HG03432 (cell line): ENCODE results near the gene ABI1.
"Not testable (repeated sequence)": the region's sequence is repeated elsewhere in the genome, so short reads cannot be mapped to it uniquely, and the experiment has no call there.

Source experiments
- ATAC-seq: cut with Tn5 transposase; IDR thresholded peaks from one replicate; pipeline ENCODE4 v1.9.1; 2021; ENCODE audit warnings: mild to moderate bottlenecking, moderate library complexity; ENCODE audit not compliant: unreplicated experiment

ABI1 gene

DNA sequence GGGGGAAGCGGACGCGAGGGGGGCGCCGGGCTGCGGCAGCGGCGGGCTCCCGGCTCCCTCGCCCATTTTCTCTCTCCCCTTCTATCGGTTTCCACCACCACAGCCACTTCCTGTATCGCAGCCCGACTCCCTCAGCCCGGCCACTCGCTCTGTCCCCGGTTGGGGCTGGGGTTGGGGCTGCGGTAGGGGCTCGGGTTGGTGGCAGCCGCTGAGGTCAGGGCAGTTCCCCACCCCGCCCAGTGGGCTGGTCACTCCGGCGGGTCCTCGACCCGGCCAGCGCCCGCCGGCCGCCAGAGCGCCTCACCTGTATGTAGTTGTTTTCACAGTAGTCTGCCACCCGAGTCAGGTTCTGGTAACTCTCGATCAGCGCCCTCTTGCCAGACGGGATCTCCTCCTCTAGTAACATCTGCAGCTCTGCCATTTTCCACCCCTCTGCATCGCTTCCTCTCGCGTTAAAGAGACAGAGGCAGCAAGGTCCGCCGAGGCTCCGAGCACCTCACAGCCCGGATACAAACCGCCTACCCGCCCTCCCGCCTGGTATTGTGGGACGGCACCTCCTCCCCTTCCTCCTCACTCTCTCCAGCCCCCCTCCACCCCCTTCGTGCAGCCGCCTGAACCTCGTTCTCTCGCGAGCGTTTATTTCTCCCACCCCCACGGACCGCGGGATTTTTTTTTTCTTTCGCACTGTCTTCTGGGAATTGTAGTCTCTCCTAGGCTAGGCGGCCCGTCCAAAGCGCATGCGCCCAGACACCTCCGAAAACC is at the start of gene ABI1:
TSS of gene ABI1 (minus strand) at position 516 of the 762 bp plus-strand sequence. CDS start at position 421, 95 bp downstream.
- ATAC-seq, result peak; percentile 78

- ATAC-seq, result no peak
These were observed 49.0 kb upstream of the ABI1 start for GRCh38 chr10:26909753-26910152.

DNA sequence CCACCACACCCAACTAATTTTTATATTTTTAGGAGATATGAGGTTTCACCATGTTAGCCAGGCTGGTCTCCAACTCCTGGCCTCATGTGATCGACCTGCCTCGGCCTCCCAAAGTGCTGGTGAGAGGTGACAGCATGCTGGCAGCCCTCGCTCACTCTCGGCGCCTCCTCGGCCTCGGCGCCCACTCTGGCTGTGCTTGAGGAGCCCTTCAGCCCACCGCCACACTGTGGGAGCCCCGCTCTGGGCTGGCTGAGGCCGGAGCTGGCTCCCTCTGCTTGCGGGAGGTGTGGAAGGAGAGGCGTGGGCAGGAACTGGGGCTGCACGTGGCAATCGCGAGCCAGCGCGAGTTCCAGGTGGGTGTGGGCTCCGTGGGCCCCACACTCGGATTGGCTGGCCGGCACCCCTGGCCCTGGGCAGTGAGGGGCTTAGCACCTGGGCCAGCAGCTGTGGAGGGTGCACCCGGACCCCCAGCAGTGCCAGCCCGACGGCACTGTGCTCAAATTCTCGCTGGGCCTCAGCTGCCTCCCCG is 44.6 kb upstream of the ABI1 start:
- not testable (repeated sequence) for ATAC-seq

DNA sequence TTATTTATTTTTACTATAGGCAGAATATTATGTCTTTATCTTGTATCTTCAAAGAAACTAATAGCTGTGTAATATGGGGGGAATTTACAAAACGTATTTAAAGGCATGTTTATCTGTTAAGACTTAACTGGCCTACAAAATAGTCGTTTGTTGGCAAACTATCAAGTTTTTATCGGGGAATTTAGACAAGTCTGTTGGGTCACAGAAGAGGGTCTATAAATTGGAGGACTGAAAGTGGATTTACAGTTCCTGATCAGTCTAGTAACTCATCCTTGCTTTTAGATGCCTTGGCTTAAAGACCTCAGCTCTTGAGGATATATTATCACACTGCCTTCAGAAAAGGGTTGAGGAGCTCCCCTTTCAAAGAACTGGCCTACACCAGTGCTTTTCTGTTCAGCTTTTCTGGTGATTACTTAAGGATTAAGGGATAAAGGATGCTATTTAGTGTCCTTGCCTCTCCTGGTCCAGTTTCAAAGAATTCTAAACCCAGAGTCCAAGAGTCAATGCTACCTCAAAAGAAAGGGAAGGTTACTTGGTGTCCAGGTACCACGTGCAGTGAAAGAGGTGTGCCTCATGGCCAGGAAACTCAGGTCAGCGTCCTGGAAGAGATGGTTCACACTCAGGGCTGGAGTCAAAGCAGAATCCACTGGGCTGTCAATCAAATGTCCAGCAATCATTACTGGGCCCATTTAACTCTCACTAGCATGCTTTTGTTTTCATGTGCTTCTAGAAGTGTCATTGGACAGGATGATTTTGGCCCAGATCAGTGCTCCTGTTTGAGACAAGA is 42.9 kb upstream of the ABI1 start:
- no peak for ATAC-seq

DNA sequence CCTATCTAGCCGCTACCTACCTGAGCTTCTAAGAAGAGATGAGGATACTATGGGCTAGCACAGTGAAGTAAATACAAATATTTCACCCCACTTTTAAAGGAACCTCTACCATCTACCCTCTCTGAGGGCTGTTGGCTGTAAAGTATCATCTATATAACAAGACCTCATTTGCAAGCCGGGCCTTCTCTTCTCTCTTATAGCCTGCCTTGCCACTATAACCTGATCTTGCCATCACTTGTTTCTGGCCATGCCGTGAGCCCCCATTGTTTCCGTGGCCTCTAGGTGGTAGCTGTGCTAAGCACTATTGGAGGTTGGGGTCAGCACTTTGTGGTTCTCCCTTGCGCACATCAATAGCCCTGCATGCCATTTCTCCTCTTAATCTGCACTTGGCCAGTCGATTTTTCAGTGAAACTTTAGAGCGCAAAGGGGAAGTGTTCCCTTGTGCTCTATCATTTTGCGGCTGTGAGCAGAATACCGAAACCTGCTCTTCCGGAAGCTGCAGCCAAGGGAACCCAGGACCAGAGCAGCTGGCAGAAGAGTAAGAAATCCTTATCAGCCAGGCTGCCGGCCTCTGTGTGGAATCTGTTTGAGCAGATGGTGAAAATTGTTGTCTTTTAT is 31.7 kb upstream of the ABI1 start:
- not testable (repeated sequence) for ATAC-seq

- no peak for ATAC-seq
These were observed 30.2 kb upstream of the ABI1 start for GRCh38 chr10:26890956-26891355.

DNA sequence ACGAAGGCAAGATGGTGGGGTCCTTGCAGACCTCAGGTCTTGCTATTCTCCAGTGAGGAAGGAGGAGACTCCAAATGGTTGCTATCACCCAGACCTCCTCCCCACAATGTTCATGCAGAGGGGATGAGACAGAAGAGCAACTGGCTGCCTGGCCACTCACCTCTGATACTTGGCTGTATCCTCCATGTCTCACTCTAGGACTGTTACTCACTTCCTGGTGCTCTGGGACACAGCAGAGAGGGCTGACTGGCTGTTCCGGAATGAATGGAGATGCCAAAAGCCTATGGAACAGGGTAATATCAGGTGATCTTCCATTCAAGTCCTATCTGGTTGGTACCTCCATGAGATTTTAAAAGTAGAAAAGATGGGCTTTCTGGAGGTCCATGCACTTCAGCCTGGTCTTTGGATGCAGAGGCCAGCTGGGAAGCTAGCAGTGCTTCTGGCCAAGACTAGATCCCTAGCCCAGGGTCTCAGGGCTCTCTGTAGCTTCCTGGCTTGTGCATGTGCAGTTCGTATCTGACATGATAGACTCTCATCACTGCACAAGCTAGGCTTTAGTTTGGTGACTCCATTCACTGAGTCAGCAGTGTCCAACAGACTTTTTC is 27.0 kb upstream of the ABI1 start:
- ATAC-seq, result no peak

- ATAC-seq, result peak; percentile 78
These were observed 21.0 kb upstream of the ABI1 start for GRCh38 chr10:26881600-26882331.

DNA sequence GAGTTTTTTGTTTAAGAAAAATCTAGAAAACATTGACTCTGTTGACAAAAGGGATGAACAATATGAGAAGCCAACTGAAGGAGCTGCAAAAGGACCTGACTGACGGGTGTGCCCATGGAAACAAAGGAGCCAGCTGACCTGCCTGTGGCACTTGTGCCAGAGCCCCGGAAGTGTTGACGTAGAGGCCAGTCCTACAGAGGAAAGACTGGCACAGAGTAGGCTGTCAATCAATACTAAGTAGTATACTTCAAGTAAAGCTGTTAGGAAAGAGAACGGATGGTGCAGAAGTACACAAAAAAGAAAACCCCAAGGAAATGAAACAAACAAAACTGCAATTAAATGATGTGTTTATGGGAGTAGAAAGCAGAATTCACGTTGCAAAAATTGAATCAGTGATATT is 19.0 kb upstream of the ABI1 start:
- no peak for ATAC-seq

GRCh38 chr10:26870766-26871165 is 10.0 kb upstream of the ABI1 start:
- no peak for ATAC-seq

DNA sequence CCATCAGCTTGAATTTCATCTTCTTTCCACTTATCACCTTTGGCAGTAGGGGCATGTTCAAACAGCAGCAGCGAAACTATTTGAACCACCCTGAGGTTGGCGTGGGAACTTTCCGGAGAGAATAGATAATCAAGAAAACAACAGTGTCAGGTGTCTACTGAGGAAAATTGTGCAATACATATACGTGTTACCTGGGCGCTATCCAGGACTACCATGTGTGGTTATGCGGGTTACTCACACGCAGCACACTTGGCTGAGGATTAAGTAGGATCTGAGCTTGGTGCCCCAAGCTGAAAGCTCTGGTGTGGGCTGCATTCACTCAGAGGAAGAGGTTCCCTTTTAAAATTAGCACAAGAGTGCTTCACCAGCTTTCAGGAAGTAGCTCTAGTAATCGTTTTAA is 8.8 kb upstream of the ABI1 start:
- ATAC-seq, result no peak

GRCh38 chr10:26863351-26864076 is 2.8 kb upstream of the ABI1 start:
- ATAC-seq, result no peak

GRCh38 chr10:26861205-26861998 is 644 bp upstream of the ABI1 start:
- no peak for ATAC-seq

DNA sequence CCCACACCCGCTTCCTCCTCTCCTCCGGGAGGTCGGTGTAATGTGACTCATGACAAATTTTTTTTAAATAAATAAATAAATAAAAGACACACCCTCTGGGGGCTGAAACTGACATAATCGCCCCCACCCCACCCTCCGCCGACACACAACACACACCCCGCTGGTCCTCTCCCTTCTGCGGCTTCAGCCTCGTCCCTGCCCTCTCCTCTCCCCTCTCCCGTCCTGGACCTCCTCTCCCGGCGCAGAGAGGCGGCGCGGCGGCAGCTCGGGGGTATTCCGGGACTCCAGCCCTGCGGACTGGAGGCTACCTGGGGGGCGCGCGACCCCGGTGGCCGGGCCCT is 686 bp downstream of the ABI1 start:
- ATAC-seq, result peak; percentile 20

DNA sequence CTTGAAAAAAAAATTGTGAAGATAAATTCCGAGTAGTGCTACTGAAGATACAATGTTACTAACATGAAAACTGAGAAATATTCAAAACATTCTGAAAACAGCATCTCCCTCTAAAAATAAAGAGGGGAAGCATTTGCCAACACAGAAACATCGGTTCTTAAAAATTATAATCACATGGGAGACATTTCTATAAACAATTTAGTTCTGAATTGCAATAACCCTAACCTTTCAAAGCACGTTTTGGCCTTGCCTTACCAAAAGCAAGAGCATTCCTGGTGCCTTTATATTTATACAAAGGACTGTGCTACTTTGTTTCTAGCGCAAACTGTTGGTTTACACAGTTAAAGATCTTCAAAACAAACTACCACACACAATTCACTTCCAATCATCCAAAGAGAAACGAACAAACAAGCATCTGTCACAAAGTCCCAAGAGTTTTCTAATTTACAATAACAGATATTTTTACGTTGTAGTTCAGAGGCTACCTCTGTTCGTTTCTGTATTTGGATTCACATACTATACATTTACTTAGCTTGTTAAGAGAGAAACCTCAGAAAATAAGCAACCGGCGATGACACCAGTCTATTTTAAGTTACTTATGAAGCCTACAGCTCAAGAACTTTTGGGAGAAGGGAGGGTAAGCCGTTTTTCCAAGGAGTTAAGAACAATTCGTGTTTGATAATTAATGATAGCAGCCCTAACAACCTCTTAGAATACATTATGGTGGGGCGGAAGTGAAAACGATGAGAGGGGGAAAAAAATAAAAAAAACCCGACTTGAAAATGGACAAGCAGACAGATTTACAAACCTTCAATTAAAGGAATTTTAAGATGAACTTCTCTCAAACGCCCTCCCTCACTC is 1.3 kb downstream of the ABI1 start:
- no peak for ATAC-seq

GRCh38 chr10:26858707-26859034 is 2.1 kb downstream of the ABI1 start:
- no peak for ATAC-seq

GRCh38 chr10:26857991-26858706 is 2.6 kb downstream of the ABI1 start:
- ATAC-seq, result peak; percentile 29

DNA sequence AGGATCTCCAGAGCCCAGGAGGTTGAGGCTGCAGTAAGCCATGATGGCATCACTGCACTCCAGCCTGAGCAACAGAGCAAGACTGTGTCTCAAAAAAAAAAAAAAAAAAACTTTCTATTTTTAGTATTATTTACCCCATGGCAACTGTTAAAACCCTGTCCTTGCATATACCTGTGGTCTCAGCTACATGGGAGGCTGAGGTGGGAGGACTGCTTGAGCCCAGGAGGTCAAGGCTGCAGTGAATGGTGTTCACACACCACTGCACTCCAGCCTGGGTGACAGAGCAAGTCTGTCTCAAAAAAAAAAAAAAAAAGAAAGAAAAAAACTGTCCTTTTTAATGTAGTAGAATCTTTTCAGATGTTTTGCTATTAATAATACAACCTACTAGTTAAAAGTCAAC is 3.2 kb downstream of the ABI1 start:
- ATAC-seq, result peak; percentile 4
